ENCODE measurements around the gene SLC26A8.

SLC26A8 gene, protein sequence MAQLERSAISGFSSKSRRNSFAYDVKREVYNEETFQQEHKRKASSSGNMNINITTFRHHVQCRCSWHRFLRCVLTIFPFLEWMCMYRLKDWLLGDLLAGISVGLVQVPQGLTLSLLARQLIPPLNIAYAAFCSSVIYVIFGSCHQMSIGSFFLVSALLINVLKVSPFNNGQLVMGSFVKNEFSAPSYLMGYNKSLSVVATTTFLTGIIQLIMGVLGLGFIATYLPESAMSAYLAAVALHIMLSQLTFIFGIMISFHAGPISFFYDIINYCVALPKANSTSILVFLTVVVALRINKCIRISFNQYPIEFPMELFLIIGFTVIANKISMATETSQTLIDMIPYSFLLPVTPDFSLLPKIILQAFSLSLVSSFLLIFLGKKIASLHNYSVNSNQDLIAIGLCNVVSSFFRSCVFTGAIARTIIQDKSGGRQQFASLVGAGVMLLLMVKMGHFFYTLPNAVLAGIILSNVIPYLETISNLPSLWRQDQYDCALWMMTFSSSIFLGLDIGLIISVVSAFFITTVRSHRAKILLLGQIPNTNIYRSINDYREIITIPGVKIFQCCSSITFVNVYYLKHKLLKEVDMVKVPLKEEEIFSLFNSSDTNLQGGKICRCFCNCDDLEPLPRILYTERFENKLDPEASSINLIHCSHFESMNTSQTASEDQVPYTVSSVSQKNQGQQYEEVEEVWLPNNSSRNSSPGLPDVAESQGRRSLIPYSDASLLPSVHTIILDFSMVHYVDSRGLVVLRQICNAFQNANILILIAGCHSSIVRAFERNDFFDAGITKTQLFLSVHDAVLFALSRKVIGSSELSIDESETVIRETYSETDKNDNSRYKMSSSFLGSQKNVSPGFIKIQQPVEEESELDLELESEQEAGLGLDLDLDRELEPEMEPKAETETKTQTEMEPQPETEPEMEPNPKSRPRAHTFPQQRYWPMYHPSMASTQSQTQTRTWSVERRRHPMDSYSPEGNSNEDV

DNA sequence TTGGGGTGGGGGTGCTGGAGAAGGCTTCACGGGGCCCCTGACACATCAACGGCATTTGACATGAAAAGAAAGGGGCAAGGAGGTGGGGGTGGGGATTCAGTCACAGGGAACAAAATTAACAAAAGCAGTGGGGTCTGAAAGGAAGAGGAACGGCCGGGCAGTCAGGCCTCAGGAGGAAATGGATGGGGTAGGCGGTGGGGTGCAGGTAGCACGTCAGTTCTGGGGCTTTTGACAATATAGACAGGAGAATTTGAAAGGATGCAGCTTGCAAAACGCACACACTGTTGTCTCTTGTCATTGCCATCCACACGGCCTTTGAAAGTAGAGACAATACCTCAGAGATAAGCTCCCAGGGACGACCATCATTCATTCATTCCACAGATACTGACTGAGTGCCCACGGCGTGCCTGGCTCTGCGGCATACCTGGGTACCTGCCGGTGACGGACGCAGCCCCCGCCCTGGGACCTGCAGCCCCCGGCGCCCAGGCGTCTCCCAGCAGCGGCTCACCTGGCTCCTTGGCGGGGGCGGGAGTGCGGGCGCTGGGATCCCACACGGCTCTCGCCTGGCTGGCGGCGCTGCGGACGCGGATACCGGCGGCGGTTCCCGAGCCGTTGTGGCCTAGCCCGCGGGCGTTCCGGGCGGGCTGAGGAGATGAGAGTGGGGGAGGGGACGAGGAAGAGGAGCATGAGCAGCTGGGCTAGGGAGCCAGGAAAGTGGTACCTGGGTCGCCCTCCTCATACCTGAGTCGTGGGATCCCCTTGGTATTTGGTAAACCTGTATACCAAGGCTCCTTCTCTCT is at the start of gene SLC26A8:
TSS of gene SLC26A8 (minus strand) at position 646 of the 800 bp plus-strand sequence. CDS start 4,934 bp downstream, outside the sequence.
- DNase-seq = no peak

DNA sequence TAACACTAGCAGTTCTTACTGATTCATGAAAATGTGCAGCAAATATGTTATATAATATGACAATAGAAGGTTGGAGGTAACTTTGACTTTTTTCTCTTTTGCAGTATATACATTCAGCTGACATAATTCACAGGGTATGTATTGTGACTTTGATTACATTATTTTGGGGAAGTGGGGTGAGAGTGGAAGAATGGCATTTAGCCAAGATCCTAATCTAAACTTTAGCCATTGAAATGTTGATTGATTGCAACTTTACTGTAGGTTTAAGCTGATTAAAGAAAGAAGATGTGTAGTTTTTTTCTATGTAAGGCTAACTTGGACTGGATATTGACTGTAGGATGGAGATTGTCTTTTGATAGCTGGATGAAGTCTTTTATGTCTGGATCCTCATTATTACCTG is 49.1 kb upstream of the SLC26A8 start:
- no peak for DNase-seq

DNA sequence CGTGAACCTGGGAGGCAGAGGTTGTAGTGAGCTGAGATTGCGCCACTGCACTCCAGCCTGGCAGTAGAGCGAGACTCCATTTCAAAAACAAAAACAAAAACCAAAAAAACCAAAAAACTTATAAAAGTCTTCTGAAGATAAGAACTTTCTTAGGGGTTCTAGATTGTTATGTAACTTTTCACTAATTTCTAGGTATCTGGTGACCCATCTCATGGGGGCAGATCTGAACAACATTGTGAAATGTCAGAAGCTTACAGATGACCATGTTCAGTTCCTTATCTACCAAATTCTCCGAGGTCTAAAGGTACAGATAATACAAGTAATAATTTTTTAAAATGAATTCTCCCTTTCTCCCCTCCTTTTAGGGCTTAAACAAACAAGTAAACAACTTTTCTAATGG is 48.2 kb upstream of the SLC26A8 start:
- DNase-seq = no peak

DNA sequence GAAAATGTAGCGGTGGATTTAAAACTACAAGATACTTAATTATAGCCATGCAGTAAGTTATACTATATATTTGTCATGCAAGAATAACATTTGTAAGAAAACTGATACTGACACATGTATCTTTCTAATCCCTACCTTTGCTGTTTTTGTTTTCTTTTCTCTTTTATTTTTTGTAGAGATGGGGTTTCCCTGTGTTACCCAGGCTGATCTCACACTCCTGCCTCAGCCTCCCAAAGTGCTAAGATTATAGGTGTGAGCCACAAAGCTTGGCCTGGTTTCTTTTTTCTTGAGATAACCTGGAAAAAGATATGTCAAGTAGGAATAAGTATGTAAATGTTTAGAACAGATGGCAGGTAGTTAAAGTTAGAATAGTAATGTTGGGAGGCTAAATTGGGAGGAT is 47.3 kb upstream of the SLC26A8 start:
- DNase-seq = no peak

DNA sequence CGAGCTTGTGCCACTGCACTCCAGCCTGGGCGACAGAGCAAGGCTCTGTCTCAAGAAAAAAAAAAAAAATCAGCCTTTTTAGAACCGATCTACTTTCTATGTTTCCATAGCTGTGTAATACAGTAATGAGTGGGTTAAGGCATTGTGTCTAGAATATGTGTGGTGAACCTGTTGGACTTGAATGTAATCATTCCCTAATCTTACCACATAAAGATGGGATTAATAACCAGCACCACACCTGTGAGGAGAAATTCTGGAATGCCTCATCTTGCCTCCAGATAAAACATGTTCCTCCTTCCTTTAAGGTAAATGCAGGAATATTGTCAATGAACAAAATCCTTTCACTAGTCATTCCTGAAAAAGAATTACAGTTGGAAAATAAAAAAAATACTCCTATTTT is 46.8 kb upstream of the SLC26A8 start:
- no peak for DNase-seq

DNA sequence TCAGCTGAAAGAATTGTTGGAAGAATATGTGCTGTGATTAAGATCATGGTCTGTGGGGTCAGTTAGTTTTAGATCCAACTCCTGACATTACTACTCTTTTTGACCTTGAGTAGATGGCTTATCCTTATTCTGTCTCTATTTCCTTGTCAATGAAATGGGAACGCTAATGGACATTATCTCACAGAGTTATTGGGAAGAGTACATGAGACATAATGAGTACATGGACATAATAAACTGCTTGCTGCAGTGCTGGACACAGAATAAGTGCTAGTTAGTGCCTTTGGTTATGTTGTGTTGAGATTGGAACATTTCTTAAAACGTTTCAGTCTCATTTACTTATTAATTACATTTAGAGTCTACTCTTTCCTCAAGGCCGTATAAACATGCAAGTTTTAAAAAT is 45.8 kb upstream of the SLC26A8 start:
- no peak for DNase-seq

DNA sequence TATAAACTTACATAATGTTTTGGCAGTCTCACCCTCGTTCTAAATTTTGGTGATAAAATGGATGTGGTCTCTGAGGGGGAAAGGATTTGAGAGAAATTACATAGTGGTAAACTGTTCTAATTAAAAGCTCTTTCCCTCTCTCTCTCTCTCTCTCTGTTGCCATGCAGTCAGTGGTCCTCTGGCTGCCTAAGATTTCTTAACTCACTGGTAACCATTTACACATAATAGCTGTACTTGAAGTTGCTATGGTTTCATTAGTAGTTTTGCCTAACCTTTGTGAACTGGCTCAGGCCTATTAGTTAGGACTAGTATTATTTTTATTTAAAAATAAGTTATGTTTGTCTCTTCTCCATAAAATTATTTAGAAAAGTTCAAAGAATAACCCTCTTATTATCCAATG is 45.1 kb upstream of the SLC26A8 start:
- no peak for DNase-seq

DNA sequence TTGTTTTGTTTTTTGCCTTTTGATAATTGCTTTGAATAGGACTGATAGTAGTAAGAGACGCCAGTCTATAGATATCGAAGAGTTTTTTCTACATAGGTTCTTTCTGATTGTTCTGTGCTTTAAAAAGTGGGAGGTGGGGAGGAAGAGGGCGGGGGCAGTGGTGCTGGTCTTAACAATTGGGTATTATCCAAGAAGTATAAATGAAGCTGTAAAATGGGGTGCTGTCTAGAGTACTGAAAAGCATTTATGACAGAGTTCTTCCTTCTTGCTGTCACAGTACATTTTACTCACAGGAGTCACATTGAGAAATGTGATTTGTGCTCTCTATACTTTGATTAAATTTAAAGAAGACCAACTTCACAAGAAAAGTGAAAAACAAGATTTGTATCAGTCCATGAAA is 44.1 kb upstream of the SLC26A8 start:
- DNase-seq = no peak

DNA sequence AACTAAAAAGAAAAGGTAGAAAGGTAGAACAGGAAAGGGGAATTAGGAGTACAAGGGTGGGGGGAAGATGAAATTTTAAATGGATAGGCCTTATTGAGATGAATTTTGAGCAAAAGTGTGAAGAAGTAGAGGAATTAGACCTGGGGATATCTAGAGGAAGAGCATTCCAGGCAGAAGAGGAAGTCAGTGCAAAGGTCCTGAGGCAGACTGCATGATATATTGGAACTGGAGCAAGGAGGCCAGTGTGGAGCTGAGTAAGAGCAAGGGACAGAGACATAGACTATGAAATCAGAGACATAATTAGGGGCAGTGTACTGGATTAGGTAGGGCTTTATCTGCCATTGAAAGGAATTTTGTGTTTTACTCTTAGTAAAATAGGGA is 43.6 kb upstream of the SLC26A8 start:
- DNase-seq = no peak

DNA sequence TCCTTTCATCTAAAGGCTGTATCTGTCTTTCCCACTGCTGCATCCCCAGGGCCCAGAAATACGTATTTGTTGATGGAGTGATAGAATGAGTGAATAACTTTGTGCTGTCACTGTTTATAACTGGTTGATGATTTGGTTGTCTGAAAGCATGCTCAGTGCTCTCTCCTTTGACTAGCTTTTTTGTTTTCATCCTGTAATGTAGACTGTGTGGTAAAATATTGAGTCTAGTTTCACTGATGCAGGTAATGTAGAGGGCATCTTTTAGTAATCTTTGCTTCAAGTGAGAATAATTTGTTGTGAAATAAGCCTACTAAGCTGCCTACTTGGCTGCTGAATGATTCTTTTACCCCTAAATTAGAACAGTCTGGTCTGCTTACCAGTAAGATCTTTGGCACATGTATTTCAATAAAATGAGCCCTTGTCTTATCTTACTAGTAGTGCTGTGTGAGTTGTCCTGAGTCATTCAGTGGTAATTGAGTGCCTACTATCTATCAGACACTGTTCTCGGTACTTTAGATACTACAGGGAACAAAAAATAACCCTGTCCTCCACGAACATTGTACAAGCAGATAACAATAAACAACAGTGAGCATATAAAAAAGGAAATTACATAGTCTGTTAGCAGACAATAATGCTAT is 43.1 kb upstream of the SLC26A8 start:
- no peak for DNase-seq

DNA sequence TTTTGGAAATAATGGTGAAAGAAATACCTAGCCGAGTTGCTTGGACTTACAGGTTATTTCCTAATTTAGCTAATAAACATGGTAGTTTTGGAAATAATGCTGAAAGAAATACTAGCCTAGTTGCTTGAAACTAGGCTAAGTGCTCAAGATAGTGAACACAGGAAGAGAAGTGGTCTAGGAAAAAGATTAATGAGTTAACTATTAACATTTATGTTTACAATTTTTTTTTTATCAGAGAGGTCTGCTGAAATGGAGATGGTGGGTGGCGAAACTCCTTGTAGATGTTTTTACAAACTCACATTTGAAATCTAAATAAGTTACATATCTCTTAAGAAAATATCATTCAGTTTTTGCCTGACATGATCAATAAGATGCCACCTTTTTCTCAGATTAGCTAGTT is 42.4 kb upstream of the SLC26A8 start:
- no peak for DNase-seq

DNA sequence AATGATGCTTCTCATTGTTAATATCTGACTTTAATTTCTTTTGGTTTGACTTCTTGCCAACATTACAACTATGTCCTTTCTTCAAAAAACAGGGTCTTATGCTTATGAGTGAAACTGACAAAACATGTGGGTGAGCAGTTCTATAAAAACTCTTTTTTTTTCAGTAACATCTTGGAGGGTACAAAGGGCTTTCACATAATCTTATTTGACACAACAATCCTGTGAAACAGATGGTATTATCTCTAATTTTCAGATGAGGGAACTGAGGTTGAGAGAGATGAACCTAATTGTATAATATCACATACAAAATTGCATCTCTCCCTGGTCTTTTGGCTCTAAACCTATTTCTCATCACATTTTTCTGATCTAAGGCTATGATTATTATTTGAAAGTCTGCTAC is 41.5 kb upstream of the SLC26A8 start:
- DNase-seq = no peak

DNA sequence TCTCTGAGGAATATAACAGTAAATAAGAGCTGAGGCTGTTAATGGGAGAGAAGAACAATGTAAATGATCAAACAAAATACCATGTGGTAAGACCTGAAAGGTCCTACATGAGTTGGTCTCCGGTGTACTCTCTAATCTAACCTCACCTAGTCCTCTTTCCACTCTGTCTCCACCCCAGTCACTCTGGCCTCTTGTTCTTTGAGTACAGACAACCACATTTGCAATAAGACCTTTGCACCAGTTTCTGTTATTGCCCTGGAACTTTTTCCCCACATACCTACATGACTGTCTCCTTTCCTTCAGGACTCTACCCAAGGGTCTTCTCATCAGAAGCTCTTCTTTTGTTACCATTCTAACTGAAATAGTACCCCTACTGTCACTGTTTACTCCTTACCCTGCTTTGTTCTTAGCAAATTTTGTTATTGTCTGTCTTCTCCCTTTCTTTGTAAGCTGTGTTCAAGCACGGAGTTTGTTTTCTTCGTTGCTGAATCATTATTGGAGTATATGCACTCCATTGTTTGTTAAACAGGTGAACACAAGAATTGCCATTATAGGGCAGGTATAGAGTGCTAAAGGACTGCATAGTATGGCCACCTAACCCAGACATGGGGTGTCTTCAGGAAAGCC is 40.4 kb upstream of the SLC26A8 start:
- DNase-seq = no peak

DNA sequence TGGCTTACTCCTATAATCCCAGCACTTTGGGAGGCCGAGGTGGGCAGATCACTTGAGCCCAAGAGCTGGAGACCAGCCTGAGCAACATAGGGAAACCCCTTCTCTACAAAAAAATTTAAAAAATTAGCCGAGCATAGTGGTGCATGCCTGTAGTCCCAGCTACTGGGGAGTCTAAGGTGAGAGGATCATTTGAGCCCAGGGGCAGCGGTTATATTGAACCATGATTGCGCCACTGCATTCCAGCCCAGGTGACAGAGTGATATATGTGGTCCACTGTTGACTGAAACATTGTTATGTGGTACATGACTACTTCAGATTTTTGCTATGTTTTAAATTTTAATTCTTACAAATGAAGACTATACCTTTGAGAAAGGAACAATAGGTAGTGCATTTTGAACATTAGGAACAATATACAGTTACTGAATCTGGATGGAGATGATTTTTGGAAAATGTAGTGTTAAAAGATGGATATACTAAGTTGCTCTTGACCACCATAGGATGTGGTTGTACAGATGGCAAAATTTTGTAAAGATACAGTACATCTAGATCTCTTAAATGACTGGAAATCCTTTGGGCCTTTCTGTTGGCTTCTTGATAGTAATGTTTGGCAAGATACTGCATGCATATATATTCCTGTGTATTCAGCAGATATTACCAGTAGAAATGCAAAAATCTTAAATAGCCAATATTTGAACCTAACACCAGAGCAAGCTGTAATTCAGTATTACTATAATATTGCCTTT is 39.0 kb upstream of the SLC26A8 start:
- no peak for DNase-seq

DNA sequence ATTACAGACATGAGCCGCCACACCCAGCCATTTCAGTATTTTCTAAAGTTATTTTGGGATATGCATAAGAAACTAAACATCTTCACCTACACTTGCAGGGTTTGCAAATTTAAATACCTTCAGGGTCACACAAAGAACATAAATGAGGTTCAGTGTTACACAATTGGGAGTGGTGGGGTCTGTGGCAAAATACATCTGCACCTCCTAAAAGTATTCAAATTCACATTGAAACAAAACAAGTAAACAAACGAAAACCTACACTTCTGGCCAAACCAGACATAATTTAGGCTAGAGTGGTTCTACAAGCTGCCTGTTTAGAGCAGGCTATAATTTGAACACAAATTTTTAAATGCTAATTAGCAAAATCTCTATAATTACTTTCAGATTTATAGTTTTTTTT is 37.8 kb upstream of the SLC26A8 start:
- no peak for DNase-seq

DNA sequence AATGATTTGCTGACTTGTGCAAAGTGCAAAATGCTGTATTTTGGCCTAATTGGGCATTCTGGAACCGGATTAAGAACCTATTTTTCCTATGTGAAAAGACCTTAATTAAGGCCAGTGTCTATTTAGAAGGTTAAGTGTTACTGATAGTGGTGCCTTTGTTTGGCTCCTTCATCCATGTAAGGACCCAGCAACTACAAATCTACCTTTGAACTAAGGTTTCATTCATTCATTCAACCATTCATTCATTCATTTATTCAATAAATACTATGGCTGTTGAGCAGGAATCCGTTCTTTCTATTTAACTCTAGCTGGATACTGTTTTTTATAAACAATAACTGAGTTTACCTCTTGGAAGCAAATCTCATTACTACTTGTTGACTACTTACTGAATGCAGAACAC is 36.8 kb upstream of the SLC26A8 start:
- DNase-seq = no peak

DNA sequence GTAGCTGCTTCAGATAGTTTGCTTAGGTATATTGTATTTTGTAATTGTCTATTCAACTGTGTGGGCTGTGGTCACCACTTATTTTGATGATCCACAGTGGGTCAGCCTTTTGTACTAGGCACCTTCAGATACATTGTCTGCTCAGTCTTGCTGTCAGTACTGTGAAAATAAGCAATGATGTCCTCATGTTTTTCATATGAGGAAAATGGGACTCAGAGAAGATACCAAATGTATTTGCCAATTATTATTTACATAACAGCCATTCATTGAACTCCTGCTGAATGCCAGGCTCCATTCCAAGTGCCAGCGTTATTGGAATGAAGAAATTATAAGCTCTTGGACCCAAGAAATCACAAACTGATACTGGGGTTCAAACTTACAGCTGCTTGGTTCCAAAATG is 31.7 kb upstream of the SLC26A8 start:
- DNase-seq = no peak

DNA sequence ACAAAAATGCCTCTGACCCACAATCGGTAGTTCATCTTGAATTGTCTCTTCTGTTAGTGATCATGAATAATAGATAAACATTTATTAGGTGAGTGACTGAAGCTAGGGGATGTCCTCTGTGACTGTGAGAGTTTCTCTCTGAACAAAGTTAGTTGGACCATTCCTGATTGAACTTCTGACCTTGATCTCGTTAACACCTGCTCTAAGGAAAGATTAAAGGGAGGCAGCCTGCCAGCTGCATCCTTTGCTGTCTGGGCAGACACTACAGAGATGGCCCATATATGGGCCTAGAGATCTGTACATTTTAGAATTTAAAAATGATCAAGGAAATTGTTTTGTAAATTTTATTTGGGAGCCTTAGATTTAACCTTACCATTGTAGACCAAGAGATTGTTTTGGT is 30.5 kb upstream of the SLC26A8 start:
- DNase-seq = no peak

DNA sequence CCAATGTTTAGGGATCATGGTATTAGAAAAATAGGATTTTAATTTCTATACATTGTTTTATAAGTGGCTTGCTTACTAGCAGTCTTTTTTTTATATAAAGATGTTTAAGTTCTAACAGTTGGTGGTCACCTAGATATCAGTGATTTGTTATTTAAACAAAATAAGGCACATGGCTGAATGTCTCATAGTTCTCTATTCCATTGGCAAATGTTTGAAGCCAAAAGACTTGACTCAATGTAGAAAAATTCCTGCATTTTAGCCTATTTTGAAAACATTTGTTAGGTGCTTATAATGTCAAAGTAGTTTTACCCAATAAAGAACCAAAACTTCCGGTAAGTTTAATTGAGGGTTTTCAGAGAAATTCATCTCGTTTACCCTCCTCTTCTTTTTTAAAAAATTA is 30.0 kb upstream of the SLC26A8 start:
- no peak for DNase-seq

DNA sequence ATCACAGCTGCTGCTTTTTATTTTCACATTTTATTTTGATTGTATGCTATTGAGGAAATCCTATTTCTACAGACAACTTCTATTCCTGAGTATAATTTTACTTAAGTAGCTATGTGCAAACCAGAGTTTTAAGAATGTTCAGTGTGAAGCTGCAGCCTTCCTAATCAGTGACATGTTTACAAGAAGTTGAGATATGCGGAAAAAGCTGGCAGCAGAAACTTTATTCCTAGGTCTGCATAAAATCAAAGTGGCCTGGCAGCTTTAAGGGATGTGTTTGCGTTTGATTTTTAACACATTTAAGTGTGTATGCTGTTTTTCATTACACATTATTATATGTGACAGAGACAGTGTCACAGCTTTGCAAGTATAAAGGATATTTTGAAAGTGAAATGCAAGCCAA is 29.4 kb upstream of the SLC26A8 start:
- DNase-seq = no peak

DNA sequence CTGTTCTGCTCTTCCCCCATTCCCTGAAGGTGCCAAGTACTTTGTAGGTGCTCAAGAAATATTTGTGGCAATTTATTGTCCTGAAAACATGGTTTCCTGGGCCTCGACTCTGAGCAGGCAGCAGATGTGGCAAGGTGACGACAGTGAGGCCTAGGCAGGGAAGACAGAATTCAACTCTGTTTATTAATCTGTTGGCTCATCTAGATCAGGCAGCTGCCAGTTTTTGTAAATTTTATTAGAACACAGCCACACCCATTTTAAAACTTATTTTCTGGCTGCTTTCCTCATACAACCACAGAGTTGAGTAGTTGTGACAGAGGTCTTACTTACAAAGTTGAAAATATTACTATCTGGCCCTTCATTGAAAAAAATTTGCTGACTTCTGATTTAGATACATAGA is 27.7 kb upstream of the SLC26A8 start:
- DNase-seq = no peak

All from hippocampal formation (tissue), 2 donors.